ENCODE results near the gene NPRL2.

DNA sequence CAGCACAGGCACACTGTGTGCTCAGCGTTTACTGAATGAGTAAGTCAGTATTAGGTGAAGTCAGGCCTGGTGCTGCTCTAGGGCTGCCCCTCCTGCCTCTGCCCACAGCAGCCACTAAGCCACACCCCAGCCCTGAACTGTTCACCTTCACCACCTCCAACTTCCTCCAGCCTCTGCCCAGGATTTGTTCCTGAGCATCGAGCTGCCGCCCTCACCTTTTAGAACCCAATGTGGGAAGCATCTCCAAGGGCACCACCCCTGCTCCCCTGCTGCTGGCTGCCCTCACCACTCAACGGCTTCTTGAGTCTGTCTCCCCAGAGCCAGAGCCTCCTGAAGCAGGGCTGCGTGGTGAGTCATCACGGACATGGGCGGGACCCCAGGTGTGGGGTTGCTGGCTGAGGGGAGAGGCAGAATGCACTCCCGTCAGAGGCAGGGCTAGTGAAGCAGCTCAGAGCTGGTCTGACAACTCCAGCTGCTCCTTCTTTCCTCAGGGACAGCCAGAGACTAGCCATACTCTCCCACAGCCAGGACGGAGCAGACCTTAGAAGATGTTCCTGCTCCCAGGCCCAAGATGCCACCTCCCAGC, 33.8 kb downstream of the NPRL2 start:
- no peak for TF ChIP-seq POLR2A (IDR thresholded peaks at IDR 0.05)
- TF ChIP-seq CTCF (IDR thresholded peaks at IDR 0.05), result no peak
